ENCODE measurements around the gene SLC17A1. TPM values are rescaled to one million over a fixed set of nuclear protein-coding genes. Genes with fewer than 3 reads are reported as not detected.

The SLC17A1 gene
- total RNA-seq, 1 donor from 2014 or later, result not detected

- H3K9me3 Mint-ChIP-seq, result no peaks in the 10 kb centered on the region
- no peak overlapping the region for H3K27ac Mint-ChIP-seq (ENCODE audit: unreplicated experiment)
- H3K27me3 Mint-ChIP-seq (ENCODE audit: low read depth), result no peaks in the 10 kb centered on the region
- no peak overlapping the region for H3K4me3 Mint-ChIP-seq
- no peak for TF ChIP-seq CTCF (conservative IDR thresholded peaks at IDR 0.05)
- H3K36me3 Mint-ChIP-seq (ENCODE audit: low read depth), result no peaks in the 10 kb centered on the region
- no peak for DNase-seq (ENCODE audit: low read depth, low spot score)
- H3K4me1 Mint-ChIP-seq, result peaks cover 5% of the 10 kb centered on the region
These were observed 57.6 kb downstream of the SLC17A1 start for GRCh38 chr6:25774120-25774715.

DNA sequence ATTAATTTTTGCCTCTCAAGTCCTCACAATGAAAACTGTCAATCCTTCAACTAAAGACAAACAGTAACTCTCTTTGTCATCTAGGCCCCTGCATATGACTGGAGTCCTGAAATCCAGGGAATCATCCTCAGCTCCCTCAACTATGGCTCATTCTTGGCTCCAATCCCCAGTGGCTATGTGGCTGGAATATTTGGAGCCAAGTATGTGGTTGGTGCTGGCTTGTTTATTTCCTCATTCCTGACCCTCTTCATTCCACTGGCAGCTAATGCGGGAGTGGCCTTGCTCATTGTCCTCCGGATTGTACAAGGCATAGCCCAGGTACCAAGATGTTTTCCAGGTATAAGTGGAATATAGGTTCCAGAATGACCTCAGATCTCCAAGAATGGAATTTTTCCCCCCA, 61.9 kb downstream of the SLC17A1 start:
- no peaks in the 10 kb centered on the region for H3K9me3 Mint-ChIP-seq
- no peak overlapping the region for H3K27ac Mint-ChIP-seq (ENCODE audit: unreplicated experiment)
- TF ChIP-seq CTCF (conservative IDR thresholded peaks at IDR 0.05), result no peak
- no peaks in the 10 kb centered on the region for H3K4me1 Mint-ChIP-seq
- H3K36me3 Mint-ChIP-seq (ENCODE audit: low read depth), result no peaks in the 10 kb centered on the region
- H3K4me3 Mint-ChIP-seq, result no peak overlapping the region
- DNase-seq (ENCODE audit: low read depth, low spot score), result no peak
- no peaks in the 10 kb centered on the region for H3K27me3 Mint-ChIP-seq (ENCODE audit: low read depth)

- TF ChIP-seq CTCF (conservative IDR thresholded peaks at IDR 0.05), result no peak
- no peak for DNase-seq (ENCODE audit: low read depth, low spot score)
- no peaks in the 10 kb centered on the region for H3K27me3 Mint-ChIP-seq (ENCODE audit: low read depth)
- H3K4me1 Mint-ChIP-seq, result no peaks in the 10 kb centered on the region
- no peak overlapping the region for H3K4me3 Mint-ChIP-seq
- H3K36me3 Mint-ChIP-seq (ENCODE audit: low read depth), result no peaks in the 10 kb centered on the region
- no peaks in the 10 kb centered on the region for H3K9me3 Mint-ChIP-seq
- no peak overlapping the region for H3K27ac Mint-ChIP-seq (ENCODE audit: unreplicated experiment)
These were observed 63.3 kb downstream of the SLC17A1 start for GRCh38 chr6:25768566-25768965.

DNA sequence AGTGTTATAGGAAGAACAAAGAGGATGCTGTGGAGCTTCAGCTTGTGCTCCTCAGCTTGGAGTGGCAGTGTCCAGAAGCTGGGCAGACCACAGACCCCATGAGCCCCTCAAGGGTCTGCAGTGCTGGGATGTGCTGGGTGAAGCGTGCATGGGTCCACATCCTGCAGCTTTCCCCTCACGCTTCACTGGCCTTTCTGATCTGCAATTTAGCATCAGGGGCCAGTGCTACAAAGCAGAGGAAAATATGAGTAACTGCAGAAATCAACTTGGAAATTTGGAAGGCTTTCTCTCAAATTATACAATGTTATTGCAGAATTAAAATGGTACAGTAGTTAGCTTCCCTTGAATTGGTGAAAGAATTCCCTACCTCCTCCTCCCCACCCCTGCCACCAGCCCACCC, 67.2 kb downstream of the SLC17A1 start:
- no peak for DNase-seq (ENCODE audit: low read depth, low spot score)
- Mint-ChIP-seq H3K4me3 (no peak overlapping the region), H3K27me3 (ENCODE audit: low read depth) (no peaks in the 10 kb centered on the region), H3K36me3 (ENCODE audit: low read depth) (no peaks in the 10 kb centered on the region), H3K4me1 (no peaks in the 10 kb centered on the region), H3K27ac (ENCODE audit: unreplicated experiment) (no peak overlapping the region), H3K9me3 (no peaks in the 10 kb centered on the region)
- no peak for TF ChIP-seq CTCF (conservative IDR thresholded peaks at IDR 0.05)

- no peak overlapping the region for H3K27ac Mint-ChIP-seq (ENCODE audit: unreplicated experiment)
- H3K36me3 Mint-ChIP-seq (ENCODE audit: low read depth), result no peaks in the 10 kb centered on the region
- no peaks in the 10 kb centered on the region for H3K4me1 Mint-ChIP-seq
- H3K27me3 Mint-ChIP-seq (ENCODE audit: low read depth), result peaks cover 5% of the 10 kb centered on the region
- no peak for TF ChIP-seq CTCF (conservative IDR thresholded peaks at IDR 0.05)
- no peak overlapping the region for H3K4me3 Mint-ChIP-seq
- H3K9me3 Mint-ChIP-seq, result no peaks in the 10 kb centered on the region
- DNase-seq (ENCODE audit: low read depth, low spot score), result no peak
These were observed 73.8 kb downstream of the SLC17A1 start for GRCh38 chr6:25757936-25758642.

Measured in neural crest cell (in vitro differentiated cells).